C4-2B (cell line): ENCODE measurements around the gene MAML3.

ENCODE experiments used
- H3K27ac ChIP-seq: fragments of 450-650 bp; 2 replicates; pipeline ENCODE4 v1.5.1; 2017
- ZFX ChIP-seq: fragments of 450-650 bp; IDR thresholded peaks from 2 replicates; pipeline ENCODE4 v1.6.1; 2017
- TF ChIP-seq, protein P1 (sequence below): fragments of 450-650 bp; conservative IDR thresholded peaks from 2 replicates; pipeline ENCODE4 v1.5.1; 2017; ENCODE audit warnings: mild to moderate bottlenecking

Gene MAML3

DNA sequence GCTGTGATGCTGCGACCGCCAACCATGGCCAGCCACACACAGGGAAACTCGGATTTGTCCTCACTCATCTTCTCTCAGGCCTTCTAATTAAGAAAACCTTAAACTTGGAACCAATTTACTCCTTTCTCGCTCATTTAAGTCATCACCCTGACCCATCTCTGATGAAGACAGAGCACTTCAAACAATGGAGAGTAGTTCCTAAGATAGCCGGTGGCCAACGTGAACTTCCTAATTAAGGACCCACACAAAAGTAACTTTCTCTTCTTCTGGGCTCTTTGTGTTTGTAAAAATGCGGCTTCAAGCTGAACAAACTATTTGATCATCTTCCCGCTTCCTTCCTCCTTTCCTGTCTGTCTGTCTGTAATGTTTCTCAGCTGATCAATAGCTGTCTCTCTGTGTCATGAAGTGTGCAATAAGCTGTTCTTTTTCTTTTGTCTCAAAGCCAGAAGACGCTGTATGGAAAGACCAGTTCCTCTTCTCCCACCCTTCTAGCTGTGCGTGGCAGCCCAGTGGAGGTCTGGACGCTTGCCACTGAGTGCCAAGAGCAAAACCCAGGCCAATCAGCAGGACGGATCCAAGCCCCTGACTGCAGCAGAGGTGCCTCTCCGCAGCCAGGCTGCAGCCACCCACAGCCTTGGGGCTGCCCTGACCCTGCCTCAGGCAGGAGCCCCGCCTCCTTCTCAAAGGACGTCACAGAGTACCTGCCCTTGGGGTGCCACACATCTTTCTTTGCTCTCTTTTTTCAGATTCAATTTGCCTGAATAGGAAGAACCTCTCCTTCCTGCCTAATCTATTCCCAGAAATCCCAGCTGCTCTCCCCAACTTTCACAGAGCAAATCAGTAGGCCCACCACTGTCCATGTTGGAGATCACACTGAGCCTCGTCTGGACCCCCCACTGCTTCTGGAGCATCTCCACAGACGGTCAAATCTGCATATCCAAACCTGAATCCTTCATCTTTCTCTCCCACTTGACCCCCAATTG lies 59.3 kb downstream of the MAML3 start:
- TF ChIP-seq, protein P1, sequence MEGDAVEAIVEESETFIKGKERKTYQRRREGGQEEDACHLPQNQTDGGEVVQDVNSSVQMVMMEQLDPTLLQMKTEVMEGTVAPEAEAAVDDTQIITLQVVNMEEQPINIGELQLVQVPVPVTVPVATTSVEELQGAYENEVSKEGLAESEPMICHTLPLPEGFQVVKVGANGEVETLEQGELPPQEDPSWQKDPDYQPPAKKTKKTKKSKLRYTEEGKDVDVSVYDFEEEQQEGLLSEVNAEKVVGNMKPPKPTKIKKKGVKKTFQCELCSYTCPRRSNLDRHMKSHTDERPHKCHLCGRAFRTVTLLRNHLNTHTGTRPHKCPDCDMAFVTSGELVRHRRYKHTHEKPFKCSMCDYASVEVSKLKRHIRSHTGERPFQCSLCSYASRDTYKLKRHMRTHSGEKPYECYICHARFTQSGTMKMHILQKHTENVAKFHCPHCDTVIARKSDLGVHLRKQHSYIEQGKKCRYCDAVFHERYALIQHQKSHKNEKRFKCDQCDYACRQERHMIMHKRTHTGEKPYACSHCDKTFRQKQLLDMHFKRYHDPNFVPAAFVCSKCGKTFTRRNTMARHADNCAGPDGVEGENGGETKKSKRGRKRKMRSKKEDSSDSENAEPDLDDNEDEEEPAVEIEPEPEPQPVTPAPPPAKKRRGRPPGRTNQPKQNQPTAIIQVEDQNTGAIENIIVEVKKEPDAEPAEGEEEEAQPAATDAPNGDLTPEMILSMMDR, result no peak
- TF ChIP-seq ZFX, result no peak
- H3K27ac ChIP-seq, result peak overlapping the region; percentile 61

DNA sequence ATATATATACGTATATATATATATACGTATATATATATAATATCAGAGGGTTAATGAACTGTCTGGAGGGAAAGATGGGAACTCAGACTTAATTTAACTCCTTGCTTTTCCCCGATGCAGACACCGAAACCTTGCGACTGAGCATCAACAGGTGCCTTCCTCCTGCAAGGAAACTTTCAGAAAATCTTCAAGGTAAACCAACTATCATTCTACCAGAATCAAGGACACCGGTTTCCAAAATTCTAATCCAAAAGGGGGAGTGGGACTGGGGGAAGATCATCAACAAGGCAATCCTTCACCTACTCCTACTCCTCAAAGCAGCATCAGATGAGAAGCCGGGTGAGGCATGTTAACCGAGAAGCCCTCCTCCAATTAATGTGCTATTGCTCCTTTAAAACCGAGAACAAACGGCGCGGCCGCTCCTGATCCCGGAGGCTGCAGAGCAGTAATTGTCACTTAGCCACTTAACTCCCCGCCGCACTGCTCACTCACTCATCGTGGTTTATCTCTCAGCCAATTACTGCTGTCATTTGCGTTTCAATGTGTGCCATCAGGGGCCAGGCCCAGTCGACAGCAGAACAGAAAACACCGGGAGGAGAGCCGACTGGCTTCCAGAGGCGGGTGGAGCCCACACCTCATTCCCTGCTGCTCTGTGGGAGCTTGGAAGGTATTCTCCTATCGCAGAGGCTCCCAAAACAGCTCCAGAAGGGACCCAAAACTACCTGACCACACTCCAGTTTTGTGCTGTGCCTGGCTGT lies 61.7 kb downstream of the MAML3 start:
- TF ChIP-seq ZFX, result no peak
- TF ChIP-seq, protein P1, result no peak
- no peak overlapping the region for H3K27ac ChIP-seq

DNA sequence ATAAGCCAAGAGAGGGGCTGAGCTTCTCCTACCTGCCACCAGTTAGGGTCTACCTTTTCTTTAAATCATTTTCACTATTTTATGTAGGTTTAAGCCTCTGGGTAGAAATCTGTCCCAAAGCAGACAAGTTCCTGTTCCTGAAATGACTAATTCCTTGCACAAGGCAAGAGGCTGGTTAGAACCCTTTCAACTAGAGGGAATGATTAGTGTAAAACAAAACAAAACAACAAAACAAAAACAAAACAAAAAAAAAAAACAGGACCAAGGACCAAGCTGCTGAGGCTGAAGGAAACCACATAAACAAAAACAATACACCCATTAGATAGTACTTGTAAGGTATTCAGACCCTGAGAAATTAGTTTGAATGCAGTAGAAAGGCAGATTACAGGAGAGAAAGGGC lies 62.7 kb downstream of the MAML3 start:
- TF ChIP-seq, protein P1, result no peak
- TF ChIP-seq ZFX, result no peak
- H3K27ac ChIP-seq, result no peak overlapping the region

DNA sequence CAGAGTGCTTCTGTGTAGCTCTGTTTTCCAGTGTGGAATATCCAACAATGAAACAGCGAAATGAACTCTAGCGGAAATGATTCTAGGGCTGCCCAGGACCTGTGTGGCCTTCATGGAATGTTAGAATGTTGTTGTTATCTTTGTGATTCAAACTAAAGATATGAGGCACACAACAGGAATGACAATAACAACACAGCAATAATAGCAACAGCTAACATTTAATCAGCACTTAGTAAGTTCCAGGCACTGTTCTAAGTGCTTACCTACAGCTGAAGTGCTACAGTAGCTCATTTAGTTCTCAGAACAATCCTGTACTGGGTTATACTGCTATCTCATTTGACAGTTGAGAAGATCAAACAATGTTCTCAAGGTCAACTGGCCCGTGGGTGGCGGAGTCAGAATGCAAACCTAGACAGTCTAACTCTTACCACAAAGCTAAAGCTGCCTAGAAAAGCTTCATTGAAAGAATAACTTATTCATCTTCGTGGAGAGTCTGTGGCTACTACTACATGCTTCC lies 63.7 kb downstream of the MAML3 start:
- no peak for TF ChIP-seq ZFX
- TF ChIP-seq, protein P1, result no peak
- no peak overlapping the region for H3K27ac ChIP-seq

DNA sequence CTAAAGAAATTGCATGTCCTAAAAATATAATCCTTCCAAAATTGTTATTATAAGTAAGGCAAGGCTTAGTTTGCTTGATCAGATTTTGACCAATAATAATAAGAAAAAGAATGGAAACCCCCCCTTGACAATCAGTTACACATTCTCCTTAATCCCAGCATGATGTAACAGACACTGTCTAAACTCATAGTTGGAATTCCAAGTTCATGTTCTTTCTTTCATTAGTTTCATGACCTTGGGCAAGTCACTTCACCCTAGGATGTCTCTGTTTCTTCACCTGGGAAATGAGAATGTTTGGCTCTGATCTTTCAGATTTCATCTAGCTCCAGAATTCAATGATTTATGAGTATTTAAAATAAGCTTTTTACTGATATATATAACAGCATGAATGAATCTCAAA lies 64.8 kb downstream of the MAML3 start:
- no peak overlapping the region for H3K27ac ChIP-seq
- no peak for TF ChIP-seq ZFX

DNA sequence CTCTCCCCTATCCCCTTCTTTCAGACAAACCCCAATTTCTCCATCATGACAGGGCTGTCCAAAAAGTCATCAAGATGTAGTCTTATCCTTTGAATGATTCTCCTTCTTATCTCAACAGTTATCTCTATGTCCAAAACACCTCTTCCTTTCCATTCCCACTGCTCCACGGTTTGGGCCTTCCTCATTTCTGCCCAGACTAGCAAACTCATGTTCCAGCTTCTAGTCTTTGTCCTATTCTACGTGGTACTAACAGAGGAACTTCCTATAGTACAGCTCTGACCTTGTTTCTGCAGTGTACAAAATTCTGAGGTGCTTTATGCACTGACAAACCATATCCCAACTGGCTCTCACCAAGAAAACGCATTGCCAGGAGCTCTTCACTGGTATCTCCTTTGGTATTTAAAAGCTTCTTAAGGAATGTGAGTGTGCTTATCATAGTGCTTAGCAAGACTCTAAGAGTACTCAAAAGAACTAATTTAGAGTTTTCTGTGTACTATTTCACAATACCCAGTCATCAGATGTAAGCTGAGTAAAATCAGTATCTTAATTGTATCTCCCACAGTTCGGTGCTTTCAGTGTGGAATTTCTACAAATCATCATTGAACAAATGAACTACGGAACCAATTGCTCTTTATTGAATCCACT lies 65.5 kb downstream of the MAML3 start:
- H3K27ac ChIP-seq, result no peak overlapping the region
- no peak for TF ChIP-seq ZFX
- TF ChIP-seq, protein P1, result no peak

DNA sequence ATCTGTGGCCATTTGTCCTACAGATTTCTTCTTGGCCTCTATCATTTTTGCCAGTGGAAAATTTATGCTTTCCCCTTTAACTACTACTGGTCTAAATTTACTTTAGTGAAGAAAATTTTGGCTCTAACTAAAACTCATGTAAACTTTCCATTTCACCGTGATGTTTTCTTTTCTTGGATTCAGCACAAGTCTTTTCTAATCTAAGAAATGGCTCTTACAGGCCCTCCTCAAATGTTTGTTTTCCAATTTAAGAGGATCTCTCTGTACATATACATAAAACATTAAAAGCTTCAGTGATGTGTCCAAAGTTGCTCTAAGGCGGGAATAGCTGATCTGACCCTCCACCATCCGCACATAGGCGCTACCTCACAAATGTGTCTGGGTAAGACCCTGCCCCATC lies 68.1 kb downstream of the MAML3 start:
- H3K27ac ChIP-seq, result peak overlapping the region; percentile 88
- no peak for TF ChIP-seq ZFX
- TF ChIP-seq, protein P1, result no peak
